ENCODE results near the gene AAMP.

The AAMP gene

GRCh38 chr2:218249691-218250090 lies 20.2 kb downstream of the AAMP start:
- in situ Hi-C loops (cut with HindIII; ENCODE audit: low sequenced_read_pairs), result no loop called here
- H3K4me3 ChIP-seq (ENCODE audit: low read depth, low read length), result no peak overlapping the region
- TF ChIP-seq CTCF (IDR thresholded peaks at IDR 0.05; ENCODE audit: low read depth, low read length, missing control alignments), result no peak
- DNase-seq (ENCODE audit: low read depth), result no peak

- no peak for DNase-seq (ENCODE audit: low read depth)
- in situ Hi-C loops (cut with HindIII; ENCODE audit: low sequenced_read_pairs), result no loop called here
- no peak overlapping the region for H3K4me3 ChIP-seq (ENCODE audit: low read depth, low read length)
- no peak for TF ChIP-seq CTCF (IDR thresholded peaks at IDR 0.05; ENCODE audit: low read depth, low read length, missing control alignments)
Observed at GRCh38 chr2:218245214-218245613, 24.7 kb downstream of the AAMP start.

- DNase-seq (ENCODE audit: low read depth), result no peak
- H3K4me3 ChIP-seq (ENCODE audit: low read depth, low read length), result no peak overlapping the region
- in situ Hi-C loops (cut with HindIII; ENCODE audit: low sequenced_read_pairs), result no loop called here
- no peak for TF ChIP-seq CTCF (IDR thresholded peaks at IDR 0.05; ENCODE audit: low read depth, low read length, missing control alignments)
Observed at GRCh38 chr2:218244665-218245064, 25.3 kb downstream of the AAMP start.

GRCh38 chr2:218244204-218244603 lies 25.7 kb downstream of the AAMP start:
- in situ Hi-C loops (cut with HindIII; ENCODE audit: low sequenced_read_pairs), result no loop called here
- H3K4me3 ChIP-seq (ENCODE audit: low read depth, low read length), result no peak overlapping the region
- no peak for TF ChIP-seq CTCF (IDR thresholded peaks at IDR 0.05; ENCODE audit: low read depth, low read length, missing control alignments)
- no peak for DNase-seq (ENCODE audit: low read depth)

GRCh38 chr2:218238887-218239286 lies 31.1 kb downstream of the AAMP start:
- DNase-seq (ENCODE audit: low read depth), result no peak
- in situ Hi-C loops (cut with HindIII; ENCODE audit: low sequenced_read_pairs), result no loop called here
- TF ChIP-seq CTCF (IDR thresholded peaks at IDR 0.05; ENCODE audit: low read depth, low read length, missing control alignments), result no peak
- H3K4me3 ChIP-seq (ENCODE audit: low read depth, low read length), result no peak overlapping the region

- in situ Hi-C loops (cut with HindIII; ENCODE audit: low sequenced_read_pairs), result no loop called here
- no peak for DNase-seq (ENCODE audit: low read depth)
- H3K4me3 ChIP-seq (ENCODE audit: low read depth, low read length), result no peak overlapping the region
- TF ChIP-seq CTCF (IDR thresholded peaks at IDR 0.05; ENCODE audit: low read depth, low read length, missing control alignments), result no peak
Observed at GRCh38 chr2:218236829-218237228, 33.1 kb downstream of the AAMP start.

GRCh38 chr2:218235017-218235416 lies 34.9 kb downstream of the AAMP start:
- in situ Hi-C loops (cut with HindIII; ENCODE audit: low sequenced_read_pairs), result no loop called here
- no peak overlapping the region for H3K4me3 ChIP-seq (ENCODE audit: low read depth, low read length)
- no peak for TF ChIP-seq CTCF (IDR thresholded peaks at IDR 0.05; ENCODE audit: low read depth, low read length, missing control alignments)
- no peak for DNase-seq (ENCODE audit: low read depth)

Measured in astrocyte of the cerebellum (primary cell).